ENCODE measurements around the gene PDCD2L. TPM values are rescaled to one million over a fixed set of nuclear protein-coding genes. Genes with fewer than 3 reads are reported as not detected.

The PDCD2L gene
- total and polyA plus RNA-seq, 9 of the 15 experiments (the other 6 are each of a cell fraction or from before 2014, with no cell fraction given): 12.1 to 68.5 (median 56.3) TPM

DNA sequence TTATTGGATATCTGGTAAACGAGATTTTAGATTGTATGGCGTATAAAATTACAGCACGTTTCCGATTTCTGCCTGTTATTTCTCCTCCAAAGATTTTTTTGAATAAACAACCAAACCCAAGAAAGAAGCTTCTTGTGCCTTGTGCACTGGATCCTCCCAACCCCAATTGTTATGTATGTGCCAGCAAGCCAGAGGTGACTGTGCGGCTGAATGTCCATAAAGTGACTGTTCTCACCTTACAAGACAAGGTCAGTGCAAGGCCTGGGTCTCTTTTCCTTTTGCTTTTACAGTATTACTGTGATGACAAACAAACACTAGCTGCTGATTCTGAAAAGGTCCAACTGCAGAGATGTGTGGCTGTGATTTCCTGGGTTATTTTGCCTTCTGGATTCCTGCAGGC, 54.5 kb downstream of the PDCD2L start:
- no peak overlapping the region for H3K27ac ChIP-seq (ENCODE audit: extremely low read depth, low read depth, low read length)
- ATAC-seq (no peak), DNase-seq (ENCODE audit: extremely low read depth in 1 of 4, low spot score in 3 of 4) (no peak), FAIRE-seq (no peak)
- H3K9me1 ChIP-seq (ENCODE audit: control insufficient read depth, insufficient read depth, low read length): no peaks in the 10 kb centered on the region
- no peaks in the 10 kb centered on the region for H3K4me1 ChIP-seq (replicated peaks in 1 of 2; ENCODE audit: control insufficient read depth in 2 of 2, insufficient read depth in 2 of 2, low read length in 2 of 2)
- no TSS peak for BruUV-seq (replicated peaks)
- in situ Hi-C loops (cut with MboI) (no loop called here), intact Hi-C loops (cut with micrococcal nuclease) (no loop called here)
- H3K4me3 ChIP-seq: no peak overlapping the region
- H3K9ac ChIP-seq (ENCODE audit: insufficient read depth in 1 of 2, low read depth in 2 of 2, low read length in 2 of 2): no peak overlapping the region
- ChIA-PET CTCF (ENCODE audit: low intra/inter-chr PET ratio) (no interaction called here), POLR2A (interaction anchor here (0.7 to 1.1 kb wide), 3 partner anchors 17 to 38 kb away, joined by 3 to 4 read pairs (median 3); no protein-coding TSS in a partner anchor)
- TF ChIP-seq, protein P1, sequence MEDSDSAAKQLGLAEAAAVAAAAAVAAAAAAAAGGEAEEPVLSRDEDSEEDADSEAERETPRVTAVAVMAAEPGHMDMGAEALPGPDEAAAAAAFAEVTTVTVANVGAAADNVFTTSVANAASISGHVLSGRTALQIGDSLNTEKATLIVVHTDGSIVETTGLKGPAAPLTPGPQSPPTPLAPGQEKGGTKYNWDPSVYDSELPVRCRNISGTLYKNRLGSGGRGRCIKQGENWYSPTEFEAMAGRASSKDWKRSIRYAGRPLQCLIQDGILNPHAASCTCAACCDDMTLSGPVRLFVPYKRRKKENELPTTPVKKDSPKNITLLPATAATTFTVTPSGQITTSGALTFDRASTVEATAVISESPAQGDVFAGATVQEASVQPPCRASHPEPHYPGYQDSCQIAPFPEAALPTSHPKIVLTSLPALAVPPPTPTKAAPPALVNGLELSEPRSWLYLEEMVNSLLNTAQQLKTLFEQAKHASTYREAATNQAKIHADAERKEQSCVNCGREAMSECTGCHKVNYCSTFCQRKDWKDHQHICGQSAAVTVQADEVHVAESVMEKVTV (CRISPR knock-in tag; IDR thresholded peaks at IDR 0.05): no peak
- TF ChIP-seq KLF6 (CRISPR knock-in tag; IDR thresholded peaks at IDR 0.05; ENCODE audit: borderline replicate concordance): no peak
- TF ChIP-seq, protein P2, sequence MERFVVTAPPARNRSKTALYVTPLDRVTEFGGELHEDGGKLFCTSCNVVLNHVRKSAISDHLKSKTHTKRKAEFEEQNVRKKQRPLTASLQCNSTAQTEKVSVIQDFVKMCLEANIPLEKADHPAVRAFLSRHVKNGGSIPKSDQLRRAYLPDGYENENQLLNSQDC (CRISPR knock-in tag; IDR thresholded peaks at IDR 0.05): no peak
- WGBS (ENCODE audit: insufficient coverage, low coverage, missing lambda C conversion rate): 96% methylated on average over 5 of the region's 5 CpGs
- no peaks in the 10 kb centered on the region for H3K27me3 ChIP-seq (ENCODE audit: control insufficient read depth in 2 of 2, insufficient read depth in 2 of 2, low read length in 2 of 2)
- peaks cover 91% of the 10 kb centered on the region for H3K36me3 ChIP-seq (ENCODE audit: control insufficient read depth, insufficient read depth, low read length)
- H2AFZ ChIP-seq (ENCODE audit: low read depth, low read length): no peak overlapping the region
- no peak overlapping the region for H3K4me2 ChIP-seq (ENCODE audit: insufficient read depth, low read length)
- peaks cover 57% of the 10 kb centered on the region for H3K79me2 ChIP-seq (ENCODE audit: control insufficient read depth, insufficient read depth, low read length)
- no peaks in the 10 kb centered on the region for H3K9me3 ChIP-seq (replicated peaks; ENCODE audit: control insufficient read depth, insufficient read depth, low read depth, low read length)
- no peaks in the 10 kb centered on the region for H4K20me1 ChIP-seq (replicated peaks; ENCODE audit: control insufficient read depth, insufficient read depth, low read length)

DNA sequence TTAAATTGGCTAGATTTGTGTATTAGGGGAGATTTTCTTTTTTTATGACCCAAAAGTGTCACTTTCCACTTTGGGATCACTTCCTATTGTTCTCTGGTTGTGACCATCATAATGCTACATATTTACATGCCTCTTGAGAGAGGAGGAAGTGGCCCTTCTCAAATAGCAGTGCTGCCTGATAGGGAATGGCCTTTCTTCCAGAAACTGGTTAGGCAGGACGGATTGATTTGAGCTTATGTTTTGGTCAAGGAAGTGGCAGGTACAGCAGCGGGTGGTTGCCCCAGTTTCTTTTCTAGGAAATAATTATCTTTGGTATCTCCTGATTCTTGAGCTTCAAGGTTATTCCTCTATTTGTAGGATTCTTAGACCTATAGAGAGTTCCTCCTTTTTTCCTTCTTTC, 55.4 kb downstream of the PDCD2L start:
- Histone ChIP-seq H3K4me2 (ENCODE audit: insufficient read depth, low read length) (no peak overlapping the region), H3K27ac (ENCODE audit: extremely low read depth, low read depth, low read length) (no peak overlapping the region), H2AFZ (ENCODE audit: low read depth, low read length) (no peak overlapping the region), H3K9ac (ENCODE audit: insufficient read depth in 1 of 2, low read depth in 2 of 2, low read length in 2 of 2) (no peak overlapping the region), H3K79me2 (ENCODE audit: control insufficient read depth, insufficient read depth, low read length) (peaks cover 48% of the 10 kb centered on the region), H3K27me3 (ENCODE audit: control insufficient read depth in 2 of 2, insufficient read depth in 2 of 2, low read length in 2 of 2) (no peaks in the 10 kb centered on the region), H3K4me1 (replicated peaks in 1 of 2; ENCODE audit: control insufficient read depth in 2 of 2, insufficient read depth in 2 of 2, low read length in 2 of 2) (no peaks in the 10 kb centered on the region), H3K4me3 (no peak overlapping the region), H3K9me1 (ENCODE audit: control insufficient read depth, insufficient read depth, low read length) (no peaks in the 10 kb centered on the region), H3K9me3 (replicated peaks; ENCODE audit: control insufficient read depth, insufficient read depth, low read depth, low read length) (no peaks in the 10 kb centered on the region), H4K20me1 (replicated peaks; ENCODE audit: control insufficient read depth, insufficient read depth, low read length) (no peaks in the 10 kb centered on the region), H3K36me3 (ENCODE audit: control insufficient read depth, insufficient read depth, low read length) (peaks cover 90% of the 10 kb centered on the region)
- ChIA-PET POLR2A (interaction anchor here (0.6 to 1.0 kb wide), 3 partner anchors 11 to 15 kb away, joined by 3 read pairs; no protein-coding TSS in a partner anchor), CTCF (ENCODE audit: low intra/inter-chr PET ratio) (no interaction called here)
- in situ Hi-C loops (cut with MboI): no loop called here
- no peak for ATAC-seq
- no peak for FAIRE-seq
- DNase-seq (ENCODE audit: extremely low read depth in 1 of 4, low spot score in 3 of 4): no peak
- WGBS (ENCODE audit: insufficient coverage, low coverage, missing lambda C conversion rate): 68% methylated on average over 2 of the region's 2 CpGs
- intact Hi-C loops (cut with micrococcal nuclease): no loop called here
- no TSS peak for BruUV-seq (replicated peaks)
- no peak for TF ChIP-seq ZNF561 (CRISPR knock-in tag; conservative IDR thresholded peaks at IDR 0.05)
- TF ChIP-seq LARP7 (IDR thresholded peaks at IDR 0.05): no peak
- TF ChIP-seq HDAC3 (IDR thresholded peaks at IDR 0.05; ENCODE audit: borderline replicate concordance, partially characterized antibody): no peak
- TF ChIP-seq, protein P3, sequence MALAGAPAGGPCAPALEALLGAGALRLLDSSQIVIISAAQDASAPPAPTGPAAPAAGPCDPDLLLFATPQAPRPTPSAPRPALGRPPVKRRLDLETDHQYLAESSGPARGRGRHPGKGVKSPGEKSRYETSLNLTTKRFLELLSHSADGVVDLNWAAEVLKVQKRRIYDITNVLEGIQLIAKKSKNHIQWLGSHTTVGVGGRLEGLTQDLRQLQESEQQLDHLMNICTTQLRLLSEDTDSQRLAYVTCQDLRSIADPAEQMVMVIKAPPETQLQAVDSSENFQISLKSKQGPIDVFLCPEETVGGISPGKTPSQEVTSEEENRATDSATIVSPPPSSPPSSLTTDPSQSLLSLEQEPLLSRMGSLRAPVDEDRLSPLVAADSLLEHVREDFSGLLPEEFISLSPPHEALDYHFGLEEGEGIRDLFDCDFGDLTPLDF (CRISPR knock-in tag; IDR thresholded peaks at IDR 0.05): no peak
- no peak for TF ChIP-seq SAFB (IDR thresholded peaks at IDR 0.05; ENCODE audit: borderline replicate concordance, low read depth, low read length)
- no peak for TF ChIP-seq GABPA (tag; conservative IDR thresholded peaks at IDR 0.05; ENCODE audit: low read depth)
- no peak for TF ChIP-seq CAMTA2 (CRISPR knock-in tag; conservative IDR thresholded peaks at IDR 0.05)
- TF ChIP-seq LCOR (CRISPR knock-in tag; IDR thresholded peaks at IDR 0.05): no peak
- TF ChIP-seq ZFX (CRISPR knock-in tag; IDR thresholded peaks at IDR 0.05): no peak
- TF ChIP-seq KDM2B (CRISPR knock-in tag; IDR thresholded peaks at IDR 0.05): no peak
- no peak for TF ChIP-seq GTF2E2 (tag; IDR thresholded peaks at IDR 0.05)
- TF ChIP-seq ZNF584 (CRISPR knock-in tag; IDR thresholded peaks at IDR 0.05; ENCODE audit: low read depth): no peak

Measured in K562 (cell line).